B cell (primary cell): ENCODE measurements around the gene LMO3. TPM values are rescaled to one million over a fixed set of nuclear protein-coding genes. Genes with fewer than 3 reads are reported as not detected.

ENCODE experiments used
- ATAC-seq: fragments of 200-7000 bp; cut with Tn5 transposase; one replicate; pipeline ENCODE4 v1.10.0; 2021; ENCODE audit warnings: low read depth, mild to moderate bottlenecking, moderate number of reproducible peaks, moderate library complexity
- CTCF ChIA-PET: fragments of 350-600 bp; sonication (Branson Sonifier 250); formaldehyde crosslinking; loops from one replicate; lab custom pipeline; 2021; ENCODE audit warnings: antibody characterized with exemption, inconsistent platforms; lab: Charles Lee
- POLR2A ChIA-PET: fragments of 350-600 bp; sonication (Branson Sonifier 250); formaldehyde crosslinking; loops from one replicate; lab custom pipeline; 2021; ENCODE audit warnings: antibody characterized with exemption; lab: Charles Lee
- DNase-seq: peaks from one replicate; pipeline ENCODE4 v3.0.0; 2013
- H2AFZ ChIP-seq: 2 replicates; pipeline ENCODE4 v1.6.1; 2012; ENCODE audit warnings: mild to moderate bottlenecking, low read depth, low read length; ENCODE audit not compliant: insufficient read depth, poor library complexity, severe bottlenecking
- H3K27ac ChIP-seq, 2 donors: 1 replicate in 1 of 2; 2 replicates in 1 of 2; pipeline ENCODE4 v1.5.1; 2012 to 2013; ENCODE audit warnings: low read length in 2 of 2, mild to moderate bottlenecking in 2 of 2, moderate library complexity in 1 of 2
- H3K27me3 ChIP-seq, 4 experiments: fragments of 200-600 bp in 1 of 4; sonication (generic) in 1 of 4; replicated peaks in 1 of 4; 1 replicate in 2 of 4; 2 replicates in 2 of 4; pipeline versions ENCODE4 v1.6.1 to v1.7.0; 2013 to 2016; ENCODE audit warnings: low read length in 3 of 4, mild to moderate bottlenecking in 2 of 4, mixed read lengths in 1 of 4, moderate library complexity in 1 of 4; ENCODE audit not compliant: insufficient read depth in 4 of 4, control insufficient read depth in 3 of 4; ENCODE audit errors: control extremely low read depth in 1 of 4
- H3K36me3 ChIP-seq, 2 experiments: replicated peaks in 1 of 2; 1 replicate in 1 of 2; 2 replicates in 1 of 2; pipeline versions ENCODE4 v1.6.1 to v1.7.1; 2013; ENCODE audit warnings: low read length in 1 of 2; ENCODE audit not compliant: insufficient read depth in 2 of 2, control insufficient read depth in 1 of 2; ENCODE audit errors: control extremely low read depth in 1 of 2, extremely low read depth in 1 of 2
- H3K4me1 ChIP-seq, 2 donors: fragments of 200-600 bp in 1 of 2; sonication (generic) in 1 of 2; 1 replicate in 1 of 2; 2 replicates in 1 of 2; pipeline versions ENCODE4 v1.5.1 to v1.6.1; 2013 to 2017; ENCODE audit warnings: low read length in 2 of 2; ENCODE audit not compliant: control insufficient read depth in 2 of 2, insufficient read depth in 2 of 2
- H3K4me2 ChIP-seq: replicated peaks from 2 replicates; pipeline ENCODE3; 2012; ENCODE audit warnings: mild to moderate bottlenecking, low read depth, low read length; ENCODE audit not compliant: poor library complexity, severe bottlenecking
- H3K4me3 ChIP-seq, 5 experiments: fragments of 200-600 bp in 1 of 5; sonication (generic) in 1 of 5; 1 replicate in 3 of 5; 2 replicates in 2 of 5; pipeline versions ENCODE4 v1.5.1 to v1.7.0; 2011 to 2016; ENCODE audit warnings: low read length in 4 of 5, mild to moderate bottlenecking in 4 of 5, low read depth in 2 of 5, control low read depth in 1 of 5, moderate library complexity in 1 of 5; ENCODE audit not compliant: insufficient read depth in 1 of 5; ENCODE audit errors: control extremely low read depth in 1 of 5, extremely low read depth in 1 of 5
- H3K79me2 ChIP-seq: fragments of 200-600 bp; sonication (generic); one replicate; pipeline ENCODE4 v1.6.0; 2016; ENCODE audit warnings: low read length; ENCODE audit not compliant: control insufficient read depth, insufficient read depth
- H3K9ac ChIP-seq: fragments of 200-600 bp; sonication (generic); 2 replicates; pipeline ENCODE4 v1.6.1; 2017; ENCODE audit warnings: mild to moderate bottlenecking, low read length, moderate library complexity
- H3K9me3 ChIP-seq, 3 donors: one replicate each; pipeline versions ENCODE4 v1.6.1 to v1.7.1; 2013; ENCODE audit warnings: low read length in 2 of 3; ENCODE audit not compliant: control insufficient read depth in 2 of 3, insufficient read depth in 1 of 3; ENCODE audit errors: control extremely low read depth in 1 of 3
- H4K20me1 ChIP-seq: 2 replicates; pipeline ENCODE4 v1.6.0; 2012; ENCODE audit warnings: mild to moderate bottlenecking, low read length; ENCODE audit not compliant: insufficient read depth, control insufficient read depth, poor library complexity, severe bottlenecking
- H3K27ac Mint-ChIP-seq: one replicate; pipeline ENCODE4 v1.8.0; 2021; ENCODE audit warnings: mixed read lengths
- H3K27me3 Mint-ChIP-seq: one replicate; pipeline ENCODE4 v1.8.0; 2021; ENCODE audit warnings: mixed read lengths
- H3K4me1 Mint-ChIP-seq: one replicate; pipeline ENCODE4 v1.8.0; 2021; ENCODE audit warnings: mixed read lengths
- H3K4me3 Mint-ChIP-seq: one replicate; pipeline ENCODE4 v1.8.0; 2021; ENCODE audit warnings: mixed read lengths
- H3K9me3 Mint-ChIP-seq: one replicate; pipeline ENCODE4 v1.8.0; 2022; ENCODE audit warnings: mixed read lengths; ENCODE audit not compliant: insufficient read depth
- EZH2 ChIP-seq: IDR thresholded peaks from 2 replicates; pipeline ENCODE4 v1.6.1; 2012; ENCODE audit warnings: borderline replicate concordance, low read depth, mild to moderate bottlenecking, moderate library complexity, low read length; ENCODE audit not compliant: insufficient read depth, poor library complexity, severe bottlenecking
- WGBS: methylation state at CpG from one replicate; pipeline ENCODE4 v1.1.5; 2013; ENCODE audit warnings: missing lambda C conversion rate; ENCODE audit not compliant: insufficient coverage; 5-methylcytosine and 5-hydroxymethylcytosine counted together
- intact Hi-C: fragments of 100-400 bp; cut with micrococcal nuclease; formaldehyde crosslinking; loops from one replicate; pipeline ENCODE4 v1.10.0; 2022
- polyA plus RNA-seq: library from polyadenylated mRNA; depleted of rRNA; stranded (reverse); fragments of >200 nt; gene quantifications from 2 replicates; pipeline ENCODE4 v1.2.3, GENCODE V29; 2012
- total RNA-seq, 2 donors: library from RNA; stranded (reverse); fragments of 120-200 nt in 1 of 2; gene quantifications; 1 replicate in 1 of 2; 2 replicates in 1 of 2; pipeline versions ENCODE4 v1.2.3 to v1.2.4, GENCODE V29; 2013 to 2022
- TF ChIP-seq, protein P1 (sequence below): fragments of 200-600 bp; IDR thresholded peaks from one replicate; pipeline ENCODE4 v1.8.0; 2022; ENCODE audit warnings: antibody characterized with exemption, mild to moderate bottlenecking

Gene LMO3
- total and polyA plus RNA-seq, 2 donors (not counting 1 experiment from before 2014, with no cell fraction given), result not detected

DNA sequence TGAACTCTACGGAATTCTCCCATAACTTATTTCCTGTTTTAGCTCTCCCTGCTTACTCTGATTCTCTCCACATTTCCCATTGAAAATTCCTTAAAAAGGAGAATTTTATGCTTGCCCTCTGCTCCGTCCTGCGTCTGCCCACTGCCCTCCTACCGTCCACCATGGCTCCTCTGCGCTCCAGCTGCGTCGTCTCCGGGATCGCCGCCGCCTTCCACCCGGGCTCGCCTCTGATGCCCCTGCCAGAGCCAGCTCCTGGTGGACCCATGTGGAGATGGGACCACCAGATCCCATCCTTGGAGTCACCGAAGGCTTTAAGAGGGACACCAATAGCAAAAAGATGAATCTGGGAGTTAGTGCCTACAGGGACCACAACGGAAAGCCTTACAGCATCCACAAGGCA lies 92.7 kb downstream of the LMO3 start:
- POLR2A ChIA-PET, result no interaction called here
- Histone ChIP-seq H3K4me3 (no peak overlapping the region), H3K4me2 (no peak overlapping the region), H3K9ac (no peak overlapping the region), H2AFZ (no peak overlapping the region), H3K27ac (no peak overlapping the region), H3K79me2 (no peaks in the 10 kb centered on the region), H3K9me3 (peaks cover 0 to 6% (median 2%) of the 10 kb centered on the region in 3 donors), H3K4me1 (no peaks in the 10 kb centered on the region), H3K27me3 (no peaks in the 10 kb centered on the region), H4K20me1 (no peaks in the 10 kb centered on the region), H3K36me3 (no peaks in the 10 kb centered on the region)
- no peaks in the 10 kb centered on the region for H3K4me1 Mint-ChIP-seq
- no peak overlapping the region for H3K27ac Mint-ChIP-seq
- TF ChIP-seq EZH2, result no peak
- TF ChIP-seq, protein P1, sequence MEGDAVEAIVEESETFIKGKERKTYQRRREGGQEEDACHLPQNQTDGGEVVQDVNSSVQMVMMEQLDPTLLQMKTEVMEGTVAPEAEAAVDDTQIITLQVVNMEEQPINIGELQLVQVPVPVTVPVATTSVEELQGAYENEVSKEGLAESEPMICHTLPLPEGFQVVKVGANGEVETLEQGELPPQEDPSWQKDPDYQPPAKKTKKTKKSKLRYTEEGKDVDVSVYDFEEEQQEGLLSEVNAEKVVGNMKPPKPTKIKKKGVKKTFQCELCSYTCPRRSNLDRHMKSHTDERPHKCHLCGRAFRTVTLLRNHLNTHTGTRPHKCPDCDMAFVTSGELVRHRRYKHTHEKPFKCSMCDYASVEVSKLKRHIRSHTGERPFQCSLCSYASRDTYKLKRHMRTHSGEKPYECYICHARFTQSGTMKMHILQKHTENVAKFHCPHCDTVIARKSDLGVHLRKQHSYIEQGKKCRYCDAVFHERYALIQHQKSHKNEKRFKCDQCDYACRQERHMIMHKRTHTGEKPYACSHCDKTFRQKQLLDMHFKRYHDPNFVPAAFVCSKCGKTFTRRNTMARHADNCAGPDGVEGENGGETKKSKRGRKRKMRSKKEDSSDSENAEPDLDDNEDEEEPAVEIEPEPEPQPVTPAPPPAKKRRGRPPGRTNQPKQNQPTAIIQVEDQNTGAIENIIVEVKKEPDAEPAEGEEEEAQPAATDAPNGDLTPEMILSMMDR, result no peak
- WGBS, result 97% methylated on average over 15 of the region's 15 CpGs
- H3K4me3 Mint-ChIP-seq, result no peak overlapping the region
- no peak for DNase-seq
- no peak for ATAC-seq
- H3K27me3 Mint-ChIP-seq, result no peaks in the 10 kb centered on the region
- no peaks in the 10 kb centered on the region for H3K9me3 Mint-ChIP-seq
- CTCF ChIA-PET, result no interaction called here
- intact Hi-C loops, result no loop called here

GRCh38 chr12:16509411-16509810 lies 96.6 kb downstream of the LMO3 start:
- CTCF ChIA-PET, result no interaction called here
- Histone ChIP-seq H3K27ac (no peak overlapping the region), H3K4me3 (no peak overlapping the region), H3K4me2 (no peak overlapping the region), H3K79me2 (no peaks in the 10 kb centered on the region), H3K9me3 (peaks cover 0 to 6% (median 0%) of the 10 kb centered on the region in 3 donors), H2AFZ (no peak overlapping the region), H3K9ac (no peak overlapping the region), H3K27me3 (no peaks in the 10 kb centered on the region), H3K4me1 (no peaks in the 10 kb centered on the region), H4K20me1 (no peaks in the 10 kb centered on the region), H3K36me3 (no peaks in the 10 kb centered on the region)
- TF ChIP-seq, protein P1, result no peak
- TF ChIP-seq EZH2, result no peak
- DNase-seq (no peak), ATAC-seq (no peak)
- POLR2A ChIA-PET, result no interaction called here
- 86% methylated on average over 2 of the region's 2 CpGs for WGBS
- Mint-ChIP-seq H3K27me3 (no peaks in the 10 kb centered on the region), H3K4me1 (no peaks in the 10 kb centered on the region), H3K27ac (no peak overlapping the region), H3K4me3 (no peak overlapping the region), H3K9me3 (no peaks in the 10 kb centered on the region)
- intact Hi-C loops, result no loop called here
